MCF 10A (cell line): ENCODE results near the gene GRM8. TPM values are rescaled to one million over a fixed set of nuclear protein-coding genes. Genes with fewer than 3 reads are reported as not detected.

Experiments
- BruUV-seq: library from RNA; stranded (reverse); fragments of 400-500 nt; replicated peaks from 2 replicates; lab custom pipeline; 2021; lab: Mats Ljungman, UMichigan
- CTCF ChIA-PET: fragments of 300-600 bp; sonication (Branson Sonifier 250); formaldehyde crosslinking; extraction: SDS; loops from one replicate; lab custom pipeline; 2021; ENCODE audit warnings: antibody characterized with exemption, inconsistent platforms; lab: Yijun Ruan, JAX
- POLR2A ChIA-PET: fragments of 300-600, 350-650 bp; sonication (Branson Sonifier 250); formaldehyde crosslinking; extraction: SDS; loops from one replicate; lab custom pipeline; 2020; ENCODE audit warnings: antibody characterized with exemption, inconsistent platforms; lab: Yijun Ruan, JAX
- DNase-seq: peaks from one replicate; pipeline ENCODE4 v3.0.0-alpha.2; 2018; ENCODE audit not compliant: unreplicated experiment
- H3K27ac Mint-ChIP-seq: one replicate; pipeline ENCODE4 v1.8.0; 2022; ENCODE audit warnings: mild to moderate bottlenecking, low read depth, mixed read lengths; ENCODE audit not compliant: unreplicated experiment
- H3K27me3 Mint-ChIP-seq: one replicate; pipeline ENCODE4 v1.8.0; 2022; ENCODE audit warnings: mixed read lengths; ENCODE audit not compliant: insufficient read depth, unreplicated experiment
- H3K36me3 Mint-ChIP-seq: one replicate; pipeline ENCODE4 v1.8.0; 2022; ENCODE audit warnings: mild to moderate bottlenecking, moderate library complexity, mixed read lengths; ENCODE audit not compliant: insufficient read depth, unreplicated experiment
- H3K4me1 Mint-ChIP-seq: one replicate; pipeline ENCODE4 v1.8.0; 2022; ENCODE audit warnings: mixed read lengths; ENCODE audit not compliant: insufficient read depth, unreplicated experiment
- H3K4me3 Mint-ChIP-seq: one replicate; pipeline ENCODE4 v1.8.0; 2022; ENCODE audit warnings: mild to moderate bottlenecking, moderate library complexity, mixed read lengths; ENCODE audit not compliant: unreplicated experiment
- H3K9me3 Mint-ChIP-seq: one replicate; pipeline ENCODE4 v1.8.0; 2022; ENCODE audit warnings: mixed read lengths; ENCODE audit not compliant: unreplicated experiment
- CTCF ChIP-seq: fragments of 200-600 bp; IDR thresholded peaks from one replicate; pipeline ENCODE4 v1.8.0; 2022; ENCODE audit warnings: antibody characterized with exemption, mild to moderate bottlenecking; ENCODE audit not compliant: unreplicated experiment
- intact Hi-C: fragments of 100-400 bp; cut with micrococcal nuclease; formaldehyde crosslinking; loops from 2 replicates; pipeline ENCODE4 v1.14.1; 2022
- total RNA-seq: library from RNA; stranded (reverse); gene quantifications from 2 replicates; pipeline ENCODE4 v1.2.3, GENCODE V29; 2022

GRM8 gene
- total RNA-seq, 1 experiment from 2014 or later = not detected

DNA sequence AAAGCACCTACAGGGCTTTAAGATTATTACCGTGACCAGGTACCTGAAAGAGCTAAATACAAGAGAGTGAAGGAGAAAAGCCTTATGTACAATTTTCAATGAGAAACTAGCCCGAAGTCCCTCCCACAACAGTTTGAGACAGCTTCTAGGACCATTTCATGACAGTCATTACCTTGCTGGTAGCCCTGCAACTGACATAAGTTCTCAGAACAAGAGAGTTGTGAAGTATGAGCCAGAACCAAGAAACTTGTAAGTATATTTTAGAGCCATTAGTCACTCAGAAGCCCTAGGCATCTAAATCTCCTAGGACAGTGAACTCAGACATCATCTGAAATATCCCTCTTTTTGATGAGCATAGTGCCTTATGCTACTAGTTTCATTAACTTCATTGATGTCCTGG is 792.1 kb downstream of the GRM8 start:
- TF ChIP-seq CTCF = no peak
- H3K27ac Mint-ChIP-seq = no peak overlapping the region
- H3K4me1 Mint-ChIP-seq = no peaks in the 10 kb centered on the region
- no peak overlapping the region for H3K4me3 Mint-ChIP-seq
- no peaks in the 10 kb centered on the region for H3K27me3 Mint-ChIP-seq
- H3K36me3 Mint-ChIP-seq = no peaks in the 10 kb centered on the region
- intact Hi-C loops = no loop called here
- no TSS peak for BruUV-seq
- ChIA-PET CTCF (no interaction called here), POLR2A (no interaction called here)
- DNase-seq = no peak
- no peaks in the 10 kb centered on the region for H3K9me3 Mint-ChIP-seq

DNA sequence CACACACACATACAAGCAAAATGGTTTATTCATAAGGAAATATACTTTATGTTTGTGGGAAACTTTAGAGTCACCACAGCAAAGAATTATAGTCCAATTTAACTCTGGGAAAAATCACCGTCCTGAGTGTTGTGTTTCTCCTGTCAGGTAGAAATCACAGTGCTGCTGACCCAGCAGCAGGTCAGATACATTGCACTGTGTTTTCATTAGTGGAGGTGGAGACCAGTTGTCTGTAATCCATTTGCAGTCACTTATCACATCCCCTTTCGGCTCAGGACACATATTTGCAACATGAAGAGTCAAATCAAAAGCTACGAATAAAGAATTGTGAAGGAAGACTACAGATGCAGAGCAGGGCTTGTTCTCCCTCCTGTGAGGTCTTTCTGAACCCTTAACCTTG is 799.6 kb downstream of the GRM8 start:
- Mint-ChIP-seq H3K4me1 (no peaks in the 10 kb centered on the region), H3K4me3 (no peak overlapping the region), H3K27me3 (no peaks in the 10 kb centered on the region), H3K9me3 (no peaks in the 10 kb centered on the region), H3K27ac (no peak overlapping the region), H3K36me3 (no peaks in the 10 kb centered on the region)
- BruUV-seq = no TSS peak
- no peak for TF ChIP-seq CTCF
- CTCF ChIA-PET = interaction anchor here (1.3 kb wide), 1 partner anchor 11 kb away, joined by 5 read pairs; no protein-coding TSS in a partner anchor
- no peak for DNase-seq
- POLR2A ChIA-PET = interaction anchor here (0.8 kb wide), 1 partner anchor 925 kb away, joined by 3 read pairs; no protein-coding TSS in a partner anchor
- intact Hi-C loops = no loop called here

DNA sequence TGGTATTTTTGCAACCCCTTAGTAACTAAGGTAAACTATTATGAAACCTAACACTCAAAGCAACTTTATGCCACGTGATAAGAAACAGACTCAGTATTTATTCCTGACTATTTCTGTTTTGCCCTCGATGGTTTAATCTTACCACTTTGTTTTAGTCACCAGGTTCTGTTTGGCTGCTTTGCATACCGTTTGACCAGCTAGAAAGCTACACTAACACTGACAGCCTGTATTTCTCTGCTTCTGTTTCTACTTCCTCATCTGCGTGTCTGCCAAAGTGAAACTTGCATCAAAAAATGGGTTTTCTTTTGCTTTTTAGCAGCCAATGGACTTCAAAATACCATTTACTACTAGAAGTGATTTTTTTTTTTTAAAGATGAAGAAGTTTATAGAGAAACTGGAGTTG is 802.5 kb downstream of the GRM8 start:
- H3K36me3 Mint-ChIP-seq = no peaks in the 10 kb centered on the region
- no peaks in the 10 kb centered on the region for H3K4me1 Mint-ChIP-seq
- intact Hi-C loops = no loop called here
- POLR2A ChIA-PET = interaction anchor here (0.6 kb wide), 1 partner anchor 398 kb away, joined by 5 read pairs; no protein-coding TSS in a partner anchor
- H3K27me3 Mint-ChIP-seq = no peaks in the 10 kb centered on the region
- BruUV-seq = no TSS peak
- CTCF ChIA-PET = interaction anchor here (0.5 kb wide), 1 partner anchor 11 kb away, joined by 3 read pairs; no protein-coding TSS in a partner anchor
- H3K9me3 Mint-ChIP-seq = no peaks in the 10 kb centered on the region
- no peak overlapping the region for H3K4me3 Mint-ChIP-seq
- no peak overlapping the region for H3K27ac Mint-ChIP-seq
- TF ChIP-seq CTCF = no peak
- DNase-seq = no peak

GRCh38 chr7:126449611-126450268 is 803.0 kb downstream of the GRM8 start:
- DNase-seq = no peak
- intact Hi-C loops = no loop called here
- no peak overlapping the region for H3K4me3 Mint-ChIP-seq
- H3K9me3 Mint-ChIP-seq = no peaks in the 10 kb centered on the region
- POLR2A ChIA-PET = interaction anchor here (0.6 kb wide), 1 partner anchor 397 kb away, joined by 5 read pairs; no protein-coding TSS in a partner anchor
- H3K27ac Mint-ChIP-seq = no peak overlapping the region
- no peaks in the 10 kb centered on the region for H3K4me1 Mint-ChIP-seq
- BruUV-seq = no TSS peak
- CTCF ChIA-PET = interaction anchor here (0.5 kb wide), 1 partner anchor 10 kb away, joined by 3 read pairs; no protein-coding TSS in a partner anchor
- TF ChIP-seq CTCF = no peak
- no peaks in the 10 kb centered on the region for H3K36me3 Mint-ChIP-seq
- no peaks in the 10 kb centered on the region for H3K27me3 Mint-ChIP-seq
